Measurements from ENCODE around the gene CPED1. TPM values are rescaled to one million over a fixed set of nuclear protein-coding genes. Genes with fewer than 3 reads are reported as not detected.

CPED1 gene
- total RNA-seq, 1 experiment from 2014 or later = 1.8 TPM

- TF ChIP-seq, protein P1, sequence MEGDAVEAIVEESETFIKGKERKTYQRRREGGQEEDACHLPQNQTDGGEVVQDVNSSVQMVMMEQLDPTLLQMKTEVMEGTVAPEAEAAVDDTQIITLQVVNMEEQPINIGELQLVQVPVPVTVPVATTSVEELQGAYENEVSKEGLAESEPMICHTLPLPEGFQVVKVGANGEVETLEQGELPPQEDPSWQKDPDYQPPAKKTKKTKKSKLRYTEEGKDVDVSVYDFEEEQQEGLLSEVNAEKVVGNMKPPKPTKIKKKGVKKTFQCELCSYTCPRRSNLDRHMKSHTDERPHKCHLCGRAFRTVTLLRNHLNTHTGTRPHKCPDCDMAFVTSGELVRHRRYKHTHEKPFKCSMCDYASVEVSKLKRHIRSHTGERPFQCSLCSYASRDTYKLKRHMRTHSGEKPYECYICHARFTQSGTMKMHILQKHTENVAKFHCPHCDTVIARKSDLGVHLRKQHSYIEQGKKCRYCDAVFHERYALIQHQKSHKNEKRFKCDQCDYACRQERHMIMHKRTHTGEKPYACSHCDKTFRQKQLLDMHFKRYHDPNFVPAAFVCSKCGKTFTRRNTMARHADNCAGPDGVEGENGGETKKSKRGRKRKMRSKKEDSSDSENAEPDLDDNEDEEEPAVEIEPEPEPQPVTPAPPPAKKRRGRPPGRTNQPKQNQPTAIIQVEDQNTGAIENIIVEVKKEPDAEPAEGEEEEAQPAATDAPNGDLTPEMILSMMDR (conservative IDR thresholded peaks at IDR 0.05; ENCODE audit: low read depth, low read length) = no peak
- TF ChIP-seq EZH2phosphoT487 (IDR thresholded peaks at IDR 0.05; ENCODE audit: borderline replicate concordance, low read length) (no peak), EZH2 (IDR thresholded peaks at IDR 0.05; ENCODE audit: low read length, unreplicated experiment) (no peak)
- ATAC-seq = peak; percentile 80
- H3K27me3 ChIP-seq (ENCODE audit: low read length) = no peaks in the 10 kb centered on the region
- DNase-seq = peak; percentile 16
- H3F3A ChIP-seq (ENCODE audit: low read length, unreplicated experiment) = no peaks in the 10 kb centered on the region
- intact Hi-C loops (cut with micrococcal nuclease) = loop anchor here (1.0 to 2.0 kb wide), 4 partner anchors 28 to 61 kb away; partner anchors contain the start of gene CPED1
- no TSS peak for BruUV-seq (replicated peaks)
- ChIA-PET POLR2A (ENCODE audit: unreplicated experiment) (no interaction called here), CTCF (no interaction called here)
- H3K9me2 ChIP-seq (replicated peaks; ENCODE audit: low read length) = no peaks in the 10 kb centered on the region
- H2AFZ ChIP-seq (ENCODE audit: low read length) = no peak overlapping the region
- no peak overlapping the region for H3K27ac ChIP-seq (ENCODE audit: low read length)
- H3K79me2 ChIP-seq (ENCODE audit: low read length) = no peaks in the 10 kb centered on the region
- no peak overlapping the region for H3K4me2 ChIP-seq (ENCODE audit: low read length)
- H3K4me1 ChIP-seq (ENCODE audit: insufficient read depth, low read length) = peaks cover 3% of the 10 kb centered on the region; the same call in 1 of the 2 replicates
- no peaks in the 10 kb centered on the region for H4K20me1 ChIP-seq (ENCODE audit: low read length)
- no peak overlapping the region for H3K9ac ChIP-seq (ENCODE audit: low read length)
- no peaks in the 10 kb centered on the region for H3K36me3 ChIP-seq (ENCODE audit: low read depth, low read length)
- H3K4me3 ChIP-seq (ENCODE audit: low read length) = no peak overlapping the region
- H3K9me3 ChIP-seq (ENCODE audit: low read length) = no peaks in the 10 kb centered on the region
Observed at GRCh38 chr7:121049028-121049791, 60.7 kb downstream of the CPED1 start.

GRCh38 chr7:121049897-121050296, 61.4 kb downstream of the CPED1 start:
- H3K79me2 ChIP-seq (ENCODE audit: low read length) = no peaks in the 10 kb centered on the region
- no peak for TF ChIP-seq EZH2phosphoT487 (IDR thresholded peaks at IDR 0.05; ENCODE audit: borderline replicate concordance, low read length)
- TF ChIP-seq, protein P1 (conservative IDR thresholded peaks at IDR 0.05; ENCODE audit: low read depth, low read length) = no peak
- no peak for DNase-seq
- intact Hi-C loops (cut with micrococcal nuclease) = loop anchor here (1.0 to 2.0 kb wide), 4 partner anchors 29 to 62 kb away; partner anchors contain the start of gene CPED1
- no TSS peak for BruUV-seq (replicated peaks)
- no peak overlapping the region for H2AFZ ChIP-seq (ENCODE audit: low read length)
- no peaks in the 10 kb centered on the region for H3F3A ChIP-seq (ENCODE audit: low read length, unreplicated experiment)
- H3K27me3 ChIP-seq (ENCODE audit: low read length) = no peaks in the 10 kb centered on the region
- no peak overlapping the region for H3K9ac ChIP-seq (ENCODE audit: low read length)
- no peaks in the 10 kb centered on the region for H4K20me1 ChIP-seq (ENCODE audit: low read length)
- no peak overlapping the region for H3K27ac ChIP-seq (ENCODE audit: low read length)
- no peak overlapping the region for H3K4me3 ChIP-seq (ENCODE audit: low read length)
- ATAC-seq = no peak
- no peaks in the 10 kb centered on the region for H3K36me3 ChIP-seq (ENCODE audit: low read depth, low read length)
- POLR2A ChIA-PET (ENCODE audit: unreplicated experiment) = no interaction called here
- H3K9me3 ChIP-seq (ENCODE audit: low read length) = no peaks in the 10 kb centered on the region
- H3K9me2 ChIP-seq (replicated peaks; ENCODE audit: low read length) = no peaks in the 10 kb centered on the region
- CTCF ChIA-PET = no interaction called here
- peaks cover 3% of the 10 kb centered on the region; the same call in 1 of the 2 replicates for H3K4me1 ChIP-seq (ENCODE audit: insufficient read depth, low read length)
- no peak overlapping the region for H3K4me2 ChIP-seq (ENCODE audit: low read length)

DNA sequence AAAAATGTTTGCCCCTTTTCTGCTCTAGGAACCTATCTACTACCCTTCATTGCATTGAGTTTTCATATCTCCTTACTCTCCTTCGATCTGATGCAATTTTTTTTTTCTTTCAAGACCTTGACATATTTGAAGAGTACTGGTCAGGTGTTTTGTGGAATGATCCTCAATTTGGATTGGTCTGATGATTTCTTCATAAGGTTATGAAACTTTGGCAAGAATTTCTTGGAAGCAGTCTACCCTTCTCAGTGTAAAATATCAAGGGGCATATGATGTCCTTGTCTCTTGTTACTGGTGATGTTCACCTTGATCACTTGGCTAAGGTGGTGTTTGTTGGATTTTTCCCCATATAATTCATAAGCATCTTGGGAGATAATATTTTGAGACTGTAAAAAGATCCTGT, 64.7 kb downstream of the CPED1 start:
- Histone ChIP-seq H3K27me3 (ENCODE audit: low read length) (no peaks in the 10 kb centered on the region), H3K36me3 (ENCODE audit: low read depth, low read length) (no peaks in the 10 kb centered on the region), H2AFZ (ENCODE audit: low read length) (no peak overlapping the region), H3K4me1 (ENCODE audit: insufficient read depth, low read length) (peaks cover 3% of the 10 kb centered on the region; the same call in 1 of the 2 replicates), H3K79me2 (ENCODE audit: low read length) (no peaks in the 10 kb centered on the region), H4K20me1 (ENCODE audit: low read length) (no peaks in the 10 kb centered on the region), H3F3A (ENCODE audit: low read length, unreplicated experiment) (no peaks in the 10 kb centered on the region), H3K27ac (ENCODE audit: low read length) (no peak overlapping the region), H3K9me3 (ENCODE audit: low read length) (no peaks in the 10 kb centered on the region), H3K4me2 (ENCODE audit: low read length) (no peak overlapping the region), H3K4me3 (ENCODE audit: low read length) (no peak overlapping the region), H3K9ac (ENCODE audit: low read length) (no peak overlapping the region), H3K9me2 (replicated peaks; ENCODE audit: low read length) (no peaks in the 10 kb centered on the region)
- ATAC-seq (no peak), DNase-seq (no peak)
- intact Hi-C loops (cut with micrococcal nuclease) = no loop called here
- ChIA-PET POLR2A (ENCODE audit: unreplicated experiment) (no interaction called here), CTCF (no interaction called here)
- TF ChIP-seq, protein P1 (conservative IDR thresholded peaks at IDR 0.05; ENCODE audit: low read depth, low read length) = no peak
- TF ChIP-seq EZH2phosphoT487 (IDR thresholded peaks at IDR 0.05; ENCODE audit: borderline replicate concordance, low read length) (no peak), EZH2 (IDR thresholded peaks at IDR 0.05; ENCODE audit: low read length, unreplicated experiment) (no peak)
- BruUV-seq (replicated peaks) = no TSS peak

Data from PC-3 (cell line).